Stimulated activated CD4-positive, alpha-beta T cell treated with anti-CD3 and anti-CD28 coated beads, Interleukin-15, amount 100 ng/mL, for 24 hours (primary cell): ENCODE measurements around the gene P2RX2.

Experiments used
- DNase-seq: peaks from one replicate; pipeline ENCODE4 v3.0.0-alpha.2; 2020

Gene P2RX2

DNA sequence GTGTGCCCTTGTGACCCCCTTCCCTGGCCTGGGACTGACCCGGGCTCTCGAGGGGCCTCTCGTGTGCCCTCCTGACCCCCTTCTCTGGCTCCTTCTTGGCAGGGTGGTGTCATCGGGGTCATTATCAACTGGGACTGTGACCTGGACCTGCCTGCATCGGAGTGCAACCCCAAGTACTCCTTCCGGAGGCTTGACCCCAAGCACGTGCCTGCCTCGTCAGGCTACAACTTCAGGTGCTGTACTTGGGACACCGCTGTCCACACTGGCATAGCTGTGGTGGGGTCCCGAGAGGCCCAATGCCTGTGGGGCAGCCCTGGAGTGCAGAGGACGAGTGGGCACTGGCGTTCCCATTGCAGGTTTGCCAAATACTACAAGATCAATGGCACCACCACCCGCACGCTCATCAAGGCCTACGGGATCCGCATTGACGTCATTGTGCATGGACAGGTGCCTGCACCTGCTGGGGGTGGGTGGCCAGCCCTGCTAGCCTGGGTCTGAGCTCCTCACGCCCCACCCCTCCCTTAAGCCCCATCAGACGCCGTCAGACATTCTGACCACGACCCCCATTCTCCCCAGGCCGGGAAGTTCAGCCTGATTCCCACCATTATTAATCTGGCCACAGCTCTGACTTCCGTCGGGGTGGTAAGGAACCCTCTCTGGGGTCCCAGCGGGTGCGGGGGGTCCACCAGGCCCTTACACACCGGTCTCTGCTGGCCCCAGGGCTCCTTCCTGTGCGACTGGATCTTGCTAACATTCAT is 2.5 kb downstream of the P2RX2 start:
- DNase-seq = peak; percentile 26

GRCh38 chr12:132621657-132622435 is 3.3 kb downstream of the P2RX2 start:
- no peak for DNase-seq

DNA sequence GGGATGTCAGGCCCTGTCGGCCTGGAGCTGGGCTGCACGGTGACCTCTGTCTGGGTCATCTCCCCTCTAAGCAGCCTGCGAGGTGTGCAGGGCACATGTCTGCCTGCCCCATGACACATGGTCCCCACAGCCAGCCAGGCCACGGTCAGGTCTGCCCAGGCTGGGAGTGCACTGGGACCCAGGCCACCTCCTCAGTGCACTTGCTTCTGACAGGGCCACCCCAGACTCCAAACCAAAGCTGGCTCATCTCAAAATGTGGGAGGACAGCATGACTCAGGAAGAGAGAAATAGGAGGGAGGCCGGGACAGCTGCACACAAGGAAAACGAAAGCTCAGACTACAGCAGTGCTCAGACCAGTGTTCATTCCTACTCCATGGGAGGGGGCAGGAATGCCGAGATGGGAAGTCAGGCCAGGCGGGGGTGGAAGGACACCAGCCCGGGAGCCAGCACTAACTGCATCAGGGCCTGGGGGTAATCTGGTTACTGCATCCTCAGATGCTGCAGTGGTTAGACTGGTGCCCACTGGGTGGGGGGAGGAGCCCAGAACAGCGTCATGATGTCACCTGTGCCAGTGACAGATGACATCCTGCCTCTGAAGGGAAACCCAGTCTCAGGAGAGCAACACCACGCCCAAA is 4.0 kb downstream of the P2RX2 start:
- no peak for DNase-seq

DNA sequence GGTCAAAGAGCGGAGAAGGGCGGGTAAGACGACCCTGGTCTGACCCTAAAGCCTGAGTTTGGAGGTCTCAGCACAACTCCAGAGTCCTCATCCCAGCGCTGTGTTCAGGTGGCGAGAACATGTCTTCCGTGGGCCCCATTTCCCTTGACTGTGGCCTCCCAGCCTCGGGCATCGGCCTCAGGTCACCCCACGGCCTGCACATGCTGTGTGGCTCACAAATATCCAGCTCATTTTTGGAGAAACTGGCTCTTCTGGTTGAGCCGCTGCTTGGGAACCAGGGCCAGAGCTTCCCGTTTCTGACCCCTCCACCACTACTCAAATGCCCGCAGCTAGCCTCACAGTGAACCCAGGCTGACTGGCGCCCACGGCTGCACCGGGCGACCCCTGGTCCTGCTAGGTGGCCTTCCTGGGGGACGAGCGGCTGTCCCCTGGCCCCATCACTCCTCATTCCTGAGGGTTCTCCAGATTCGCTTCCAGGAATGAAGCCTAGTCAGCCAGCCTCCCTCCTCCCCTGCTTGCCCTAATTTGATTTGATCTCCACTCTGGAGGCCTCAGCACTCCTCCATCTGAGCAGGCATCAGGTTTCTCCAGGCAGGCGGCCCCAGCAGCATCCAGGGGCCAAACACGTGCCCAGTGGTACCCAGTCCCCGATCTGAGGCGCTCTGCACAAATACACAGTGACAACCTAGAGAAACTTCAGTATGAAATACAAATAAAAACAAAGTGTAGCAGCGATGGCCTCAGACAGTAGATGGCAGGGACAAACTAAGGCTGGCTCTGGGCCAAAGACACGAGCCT is 4.7 kb downstream of the P2RX2 start:
- no peak for DNase-seq

DNA sequence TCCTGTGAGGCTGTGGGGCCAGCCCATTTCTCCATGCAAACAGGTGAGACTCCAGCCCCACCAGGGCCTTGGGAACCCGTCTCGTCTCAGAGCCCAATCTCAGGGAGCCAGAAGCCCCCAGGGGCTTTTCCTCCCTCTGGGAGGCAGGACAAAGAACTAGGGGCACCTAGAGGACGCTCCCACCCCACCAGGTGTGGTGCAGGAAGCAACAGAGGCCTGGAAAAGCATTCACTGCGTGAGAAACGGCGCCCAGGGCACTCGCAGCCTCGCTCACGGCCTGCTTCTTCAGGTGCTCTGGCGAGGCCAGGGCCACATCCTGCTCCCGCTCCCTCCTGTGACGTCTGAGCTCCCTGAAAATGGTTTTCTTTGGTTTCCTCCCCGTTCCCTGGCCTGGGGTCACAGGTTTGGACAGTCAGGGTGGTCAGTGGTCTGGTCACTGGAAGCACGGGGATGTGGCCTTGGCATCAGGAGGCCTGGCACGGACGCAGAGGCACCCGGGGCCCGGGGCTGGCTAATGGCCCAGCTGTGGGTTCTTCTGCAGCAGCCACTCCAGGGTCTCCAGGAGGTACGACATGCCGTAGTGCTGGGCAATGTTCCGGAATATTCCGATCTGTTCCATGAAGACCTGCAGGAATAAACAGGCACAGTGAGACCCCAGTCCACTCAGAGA is 5.7 kb downstream of the P2RX2 start:
- no peak for DNase-seq

DNA sequence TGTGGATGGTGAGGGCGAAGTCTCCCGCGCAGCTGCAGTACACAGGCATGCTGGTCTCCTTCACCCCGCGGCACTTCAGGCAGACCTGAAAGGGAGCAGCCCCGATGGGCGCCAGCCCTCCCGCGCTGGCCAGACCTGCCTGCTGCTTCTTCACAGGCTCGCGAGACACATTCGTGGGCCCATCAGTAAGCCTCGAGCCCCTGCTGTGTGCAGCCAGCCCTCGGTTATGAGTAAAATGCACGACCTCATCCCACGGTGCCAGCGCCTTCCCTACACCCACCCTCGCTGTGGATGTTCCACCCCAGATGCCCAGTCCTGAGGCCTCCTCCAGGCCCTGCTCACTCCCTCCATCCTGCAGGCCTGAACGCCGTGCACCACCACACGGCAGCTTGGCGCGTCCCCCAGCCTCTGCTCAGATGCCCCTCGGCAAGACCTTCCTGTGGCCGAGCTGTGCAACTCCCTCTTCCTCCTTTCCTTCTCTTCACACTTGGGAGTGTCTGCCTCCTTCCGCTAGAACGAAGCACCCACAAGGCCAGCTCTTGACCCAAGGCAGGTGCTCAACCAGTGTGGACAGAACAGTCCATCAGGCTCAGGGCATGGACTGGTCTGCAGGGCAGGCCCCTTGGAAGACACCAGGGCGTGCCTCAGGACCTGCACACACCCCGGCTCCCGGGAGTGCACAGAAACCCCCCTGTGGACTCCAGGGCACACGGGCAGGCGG is 6.5 kb downstream of the P2RX2 start:
- no peak for DNase-seq

DNA sequence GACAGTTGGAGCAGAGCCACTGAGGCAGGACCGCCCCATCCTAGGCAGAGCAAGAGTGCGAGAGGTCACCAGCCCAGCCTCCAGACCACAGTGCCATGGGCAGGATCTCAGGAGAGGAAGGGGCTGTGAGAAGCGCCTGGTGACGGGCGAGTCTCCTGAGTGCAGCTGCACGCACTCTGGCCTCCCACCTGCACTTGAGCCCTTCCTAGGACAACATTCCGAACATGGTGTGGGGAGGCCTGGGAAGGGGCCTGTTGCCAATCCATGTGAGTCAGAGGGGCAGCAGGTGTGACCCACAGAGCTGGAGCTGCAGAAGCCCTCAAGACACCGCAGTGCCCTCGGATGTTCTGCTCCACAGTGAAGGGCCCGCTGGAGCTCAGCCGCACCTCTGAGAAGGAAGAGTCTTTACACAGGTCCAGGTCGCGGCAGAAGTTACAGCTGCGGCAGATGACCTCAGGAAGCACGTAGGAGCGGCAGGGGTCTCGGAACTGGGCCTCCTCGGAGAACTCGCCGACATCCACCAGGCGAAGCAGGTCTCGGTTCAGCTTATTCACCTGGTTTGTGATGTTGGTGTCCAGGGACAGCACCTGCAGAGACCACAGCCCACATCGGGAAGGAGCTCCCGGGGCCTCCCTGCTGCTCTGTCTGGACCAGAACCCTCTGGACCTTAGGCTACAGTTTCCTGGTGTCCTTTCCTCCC is 7.3 kb downstream of the P2RX2 start:
- no peak for DNase-seq

- DNase-seq = no peak
Measured at GRCh38 chr12:132629330-132629729, 10.8 kb downstream of the P2RX2 start.

- DNase-seq = no peak
Measured at GRCh38 chr12:132630672-132631071, 12.1 kb downstream of the P2RX2 start.

GRCh38 chr12:132631666-132632065 is 13.1 kb downstream of the P2RX2 start:
- DNase-seq = no peak

- no peak for DNase-seq
Measured at GRCh38 chr12:132632521-132633228, 14.1 kb downstream of the P2RX2 start.

GRCh38 chr12:132633398-132633797 is 14.8 kb downstream of the P2RX2 start:
- DNase-seq = no peak

GRCh38 chr12:132633901-132634300 is 15.3 kb downstream of the P2RX2 start:
- no peak for DNase-seq

DNA sequence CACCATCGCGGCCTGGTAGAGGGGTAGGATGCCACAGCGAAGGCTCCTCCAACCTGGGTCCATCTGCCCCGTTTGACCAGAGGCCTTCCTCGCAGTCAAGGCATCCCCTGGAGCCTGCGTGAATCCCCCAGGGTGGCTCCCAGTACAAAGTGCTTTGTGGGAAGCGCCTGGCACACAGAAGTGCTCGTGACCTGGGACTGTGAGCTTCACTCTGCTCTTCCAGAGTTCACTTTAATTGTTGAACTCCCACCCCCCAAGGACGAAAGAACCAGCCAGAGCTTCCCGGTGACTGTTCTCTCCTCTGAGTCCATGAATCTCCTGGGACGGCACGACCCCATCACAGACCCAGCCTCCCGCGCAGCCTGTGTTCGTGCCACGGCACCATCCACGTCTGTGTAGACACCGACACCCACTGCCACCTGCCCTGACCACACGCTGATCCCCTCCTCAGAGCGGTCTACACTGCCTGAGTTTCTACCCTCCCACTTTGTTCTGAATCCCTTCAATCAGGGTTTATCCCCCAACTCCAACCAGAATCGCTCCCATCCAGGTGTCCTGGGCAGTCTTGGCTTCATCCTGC is 15.9 kb downstream of the P2RX2 start:
- no peak for DNase-seq

GRCh38 chr12:132635076-132635955 is 16.7 kb downstream of the P2RX2 start:
- DNase-seq = no peak

- DNase-seq = no peak
Measured at GRCh38 chr12:132637811-132638210, 19.2 kb downstream of the P2RX2 start.

DNA sequence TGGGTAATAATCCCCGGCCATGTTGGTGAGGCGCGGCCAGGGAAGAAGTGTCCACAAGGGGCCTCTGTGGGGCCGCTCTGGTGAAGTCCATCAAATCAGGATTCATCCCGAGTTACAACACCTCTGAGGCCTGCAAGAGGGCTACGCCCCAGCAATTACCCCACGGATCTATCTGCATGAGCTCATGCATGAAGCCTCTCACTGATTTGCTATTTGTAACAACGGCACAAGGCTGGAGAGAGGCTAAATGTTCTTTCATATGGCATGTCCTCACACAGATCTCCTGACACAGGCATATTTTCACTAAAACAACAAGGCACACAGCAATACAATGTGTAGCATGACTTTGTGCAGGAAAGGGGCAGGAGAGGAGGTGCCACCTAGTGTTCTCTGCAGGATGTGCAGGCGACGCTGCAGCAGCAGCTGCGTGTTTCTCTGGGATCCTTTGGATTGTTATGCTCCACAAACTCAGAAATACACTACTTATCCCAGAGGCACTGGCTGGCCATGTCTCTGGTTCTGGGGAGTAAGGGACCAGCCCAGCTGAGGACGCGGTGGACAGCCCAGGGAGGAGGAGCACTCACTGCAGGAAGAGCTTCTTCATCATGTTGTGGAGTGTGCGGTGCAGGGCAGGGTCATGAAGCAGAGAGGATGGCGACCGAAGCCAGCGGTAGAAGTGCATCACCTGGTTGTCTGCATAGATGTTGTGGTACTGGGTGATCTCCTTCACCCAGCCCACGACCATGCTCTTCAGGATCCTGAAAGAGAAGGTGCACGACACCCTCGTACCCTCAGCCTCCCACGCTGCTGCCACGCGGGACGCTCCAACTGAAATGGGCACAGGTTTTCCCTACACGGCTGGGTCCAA is 20.2 kb downstream of the P2RX2 start:
- peak; percentile 23 for DNase-seq

GRCh38 chr12:132639956-132640520 is 21.5 kb downstream of the P2RX2 start:
- DNase-seq = no peak
